MCF 10A (cell line): ENCODE measurements around the gene ZNF728. TPM values are rescaled to one million over a fixed set of nuclear protein-coding genes. Genes with fewer than 3 reads are reported as not detected.
"Not testable (repeated sequence)": the region's sequence is repeated elsewhere in the genome, so short reads cannot be mapped to it uniquely, and the experiment has no call there.

ENCODE experiments used
- BruUV-seq: library from RNA; stranded (reverse); fragments of 400-500 nt; replicated peaks from 2 replicates; lab custom pipeline; 2021; lab: Mats Ljungman, UMichigan
- CTCF ChIA-PET: fragments of 300-600 bp; sonication (Branson Sonifier 250); formaldehyde crosslinking; extraction: SDS; loops from one replicate; lab custom pipeline; 2021; ENCODE audit warnings: antibody characterized with exemption, inconsistent platforms; lab: Yijun Ruan, JAX
- POLR2A ChIA-PET: fragments of 300-600, 350-650 bp; sonication (Branson Sonifier 250); formaldehyde crosslinking; extraction: SDS; loops from one replicate; lab custom pipeline; 2020; ENCODE audit warnings: antibody characterized with exemption, inconsistent platforms; lab: Yijun Ruan, JAX
- DNase-seq: peaks from one replicate; pipeline ENCODE4 v3.0.0-alpha.2; 2018; ENCODE audit not compliant: unreplicated experiment
- H3K27ac Mint-ChIP-seq: one replicate; pipeline ENCODE4 v1.8.0; 2022; ENCODE audit warnings: mild to moderate bottlenecking, low read depth, mixed read lengths; ENCODE audit not compliant: unreplicated experiment
- H3K27me3 Mint-ChIP-seq: one replicate; pipeline ENCODE4 v1.8.0; 2022; ENCODE audit warnings: mixed read lengths; ENCODE audit not compliant: insufficient read depth, unreplicated experiment
- H3K36me3 Mint-ChIP-seq: one replicate; pipeline ENCODE4 v1.8.0; 2022; ENCODE audit warnings: mild to moderate bottlenecking, moderate library complexity, mixed read lengths; ENCODE audit not compliant: insufficient read depth, unreplicated experiment
- H3K4me1 Mint-ChIP-seq: one replicate; pipeline ENCODE4 v1.8.0; 2022; ENCODE audit warnings: mixed read lengths; ENCODE audit not compliant: insufficient read depth, unreplicated experiment
- H3K4me3 Mint-ChIP-seq: one replicate; pipeline ENCODE4 v1.8.0; 2022; ENCODE audit warnings: mild to moderate bottlenecking, moderate library complexity, mixed read lengths; ENCODE audit not compliant: unreplicated experiment
- H3K9me3 Mint-ChIP-seq: one replicate; pipeline ENCODE4 v1.8.0; 2022; ENCODE audit warnings: mixed read lengths; ENCODE audit not compliant: unreplicated experiment
- intact Hi-C: fragments of 100-400 bp; cut with micrococcal nuclease; formaldehyde crosslinking; loops from 2 replicates; pipeline ENCODE4 v1.14.1; 2022
- total RNA-seq: library from RNA; stranded (reverse); gene quantifications from 2 replicates; pipeline ENCODE4 v1.2.3, GENCODE V29; 2022
- TF ChIP-seq, protein P1 (sequence below): fragments of 200-600 bp; IDR thresholded peaks from one replicate; pipeline ENCODE4 v1.8.0; 2022; ENCODE audit warnings: antibody characterized with exemption, mild to moderate bottlenecking; ENCODE audit not compliant: unreplicated experiment

The ZNF728 gene
- total RNA-seq, 1 experiment from 2014 or later = not detected

DNA sequence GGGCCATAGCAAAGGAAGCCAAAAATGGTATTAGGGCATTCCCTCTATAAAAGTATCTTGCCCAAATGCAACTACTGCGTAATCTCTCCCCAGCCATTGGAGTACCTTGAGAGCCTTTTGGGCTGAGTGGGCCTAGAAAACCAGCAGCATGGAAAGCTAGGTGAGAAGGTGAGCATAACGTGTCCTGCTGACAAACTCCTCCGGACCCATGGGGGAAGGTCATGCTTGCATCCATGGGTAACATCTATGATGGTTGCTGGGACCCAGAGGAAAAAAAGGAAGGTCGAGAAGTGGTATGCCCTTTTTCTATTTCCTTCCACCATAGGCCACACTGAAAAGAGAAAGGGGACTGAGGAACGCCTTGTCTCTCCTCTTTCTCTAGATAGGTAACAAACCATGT lies 57.4 kb downstream of the ZNF728 start:
- no peaks in the 10 kb centered on the region for H3K27me3 Mint-ChIP-seq
- intact Hi-C loops = no loop called here
- BruUV-seq = no TSS peak
- H3K4me1 Mint-ChIP-seq = no peaks in the 10 kb centered on the region
- peak; percentile 38 for DNase-seq
- POLR2A ChIA-PET = no interaction called here
- H3K36me3 Mint-ChIP-seq = no peaks in the 10 kb centered on the region
- H3K9me3 Mint-ChIP-seq = peaks cover 12% of the 10 kb centered on the region
- no peak overlapping the region for H3K4me3 Mint-ChIP-seq
- CTCF ChIA-PET = interaction anchor here (0.6 kb wide), 1 partner anchor 45 kb away, joined by 3 read pairs; no protein-coding TSS in a partner anchor
- TF ChIP-seq, protein P1, sequence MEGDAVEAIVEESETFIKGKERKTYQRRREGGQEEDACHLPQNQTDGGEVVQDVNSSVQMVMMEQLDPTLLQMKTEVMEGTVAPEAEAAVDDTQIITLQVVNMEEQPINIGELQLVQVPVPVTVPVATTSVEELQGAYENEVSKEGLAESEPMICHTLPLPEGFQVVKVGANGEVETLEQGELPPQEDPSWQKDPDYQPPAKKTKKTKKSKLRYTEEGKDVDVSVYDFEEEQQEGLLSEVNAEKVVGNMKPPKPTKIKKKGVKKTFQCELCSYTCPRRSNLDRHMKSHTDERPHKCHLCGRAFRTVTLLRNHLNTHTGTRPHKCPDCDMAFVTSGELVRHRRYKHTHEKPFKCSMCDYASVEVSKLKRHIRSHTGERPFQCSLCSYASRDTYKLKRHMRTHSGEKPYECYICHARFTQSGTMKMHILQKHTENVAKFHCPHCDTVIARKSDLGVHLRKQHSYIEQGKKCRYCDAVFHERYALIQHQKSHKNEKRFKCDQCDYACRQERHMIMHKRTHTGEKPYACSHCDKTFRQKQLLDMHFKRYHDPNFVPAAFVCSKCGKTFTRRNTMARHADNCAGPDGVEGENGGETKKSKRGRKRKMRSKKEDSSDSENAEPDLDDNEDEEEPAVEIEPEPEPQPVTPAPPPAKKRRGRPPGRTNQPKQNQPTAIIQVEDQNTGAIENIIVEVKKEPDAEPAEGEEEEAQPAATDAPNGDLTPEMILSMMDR = no peak
- H3K27ac Mint-ChIP-seq = no peak overlapping the region

DNA sequence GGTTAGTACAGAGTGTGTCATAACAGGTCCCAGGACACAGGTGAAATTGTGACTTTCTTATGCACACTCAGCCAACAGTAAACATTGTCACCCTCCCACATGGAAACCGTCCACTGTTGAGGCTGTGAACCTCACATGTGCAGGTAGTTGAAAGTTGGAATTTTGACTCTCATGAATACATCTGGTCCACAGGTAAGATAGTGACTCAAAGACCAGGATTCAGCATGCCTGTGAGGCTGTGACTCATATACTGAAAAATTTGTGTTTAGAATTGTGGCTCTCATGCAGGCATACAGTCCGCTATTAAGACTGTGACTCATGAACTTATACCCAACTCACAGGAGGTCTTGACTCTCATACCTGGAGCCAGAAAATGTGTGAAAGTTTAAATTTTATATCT lies 67.8 kb downstream of the ZNF728 start:
- Mint-ChIP-seq H3K27me3 (no peaks in the 10 kb centered on the region), H3K4me1 (no peaks in the 10 kb centered on the region), H3K27ac (no peak overlapping the region), H3K4me3 (no peak overlapping the region), H3K36me3 (no peaks in the 10 kb centered on the region), H3K9me3 (no peaks in the 10 kb centered on the region)
- CTCF ChIA-PET = no interaction called here
- intact Hi-C loops = no loop called here
- TF ChIP-seq, protein P1 = no peak
- BruUV-seq = no TSS peak
- DNase-seq = no peak
- POLR2A ChIA-PET = no interaction called here

DNA sequence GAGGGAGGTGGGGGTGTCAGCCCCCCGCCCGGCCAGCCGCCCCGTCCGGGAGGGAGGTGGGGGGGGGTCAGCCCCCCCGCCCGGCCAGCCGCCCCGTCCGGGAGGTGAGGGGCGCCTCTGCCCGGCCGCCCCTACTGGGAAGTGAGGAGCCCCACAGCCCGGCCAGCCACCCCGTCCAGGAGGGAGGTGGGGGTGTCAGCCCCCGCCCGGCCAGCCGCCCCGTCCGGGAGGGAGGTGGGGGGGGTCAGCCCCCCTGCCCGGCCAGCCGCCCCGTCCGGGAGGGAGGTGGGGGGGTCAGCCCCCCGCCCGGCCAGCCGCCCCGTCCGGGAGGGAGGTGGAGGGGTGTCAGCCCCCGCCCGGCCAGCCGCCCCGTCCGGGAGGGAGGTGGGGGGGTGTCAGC lies 75.4 kb downstream of the ZNF728 start:
- DNase-seq, H3K27ac Mint-ChIP-seq, H3K9me3 Mint-ChIP-seq, POLR2A ChIA-PET, intact Hi-C loops, BruUV-seq, H3K4me1 Mint-ChIP-seq, H3K4me3 Mint-ChIP-seq, H3K27me3 Mint-ChIP-seq, H3K36me3 Mint-ChIP-seq, CTCF ChIA-PET: not testable (repeated sequence)

DNA sequence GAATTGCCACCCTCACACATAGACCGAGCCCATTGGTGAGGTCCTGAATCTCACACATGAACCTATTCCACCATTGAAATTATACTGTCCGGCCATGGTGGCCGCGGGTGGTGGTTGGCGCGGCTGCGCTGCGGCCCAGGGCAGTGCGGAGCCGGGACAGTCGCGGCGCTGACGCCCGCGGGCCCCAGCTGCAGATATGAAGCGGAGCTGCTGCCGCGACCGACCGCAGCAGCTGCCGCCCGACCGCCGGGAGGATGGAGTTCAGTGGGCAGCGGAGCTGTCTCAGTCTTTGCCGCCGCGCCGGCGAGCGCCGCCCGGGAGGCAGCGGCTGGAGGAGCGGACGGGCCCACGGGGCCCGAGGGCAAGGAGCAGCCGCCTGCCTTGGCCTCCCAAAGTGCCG lies 77.8 kb downstream of the ZNF728 start:
- H3K27ac Mint-ChIP-seq, H3K4me1 Mint-ChIP-seq, intact Hi-C loops, CTCF ChIA-PET, H3K9me3 Mint-ChIP-seq, BruUV-seq, H3K27me3 Mint-ChIP-seq, DNase-seq, H3K36me3 Mint-ChIP-seq, POLR2A ChIA-PET, H3K4me3 Mint-ChIP-seq: not testable (repeated sequence)

Other genes with a start within 250 kb of the ZNF728 start
- gene ZNF99, start 219.0 kb downstream of the ZNF728 start, total RNA-seq = not detected in 2 replicates
- gene ZNF723, start 170.9 kb downstream of the ZNF728 start, total RNA-seq = not detected in 2 replicates
- not detected in 2 replicates for gene ZNF730, start 113.8 kb upstream of the ZNF728 start, total RNA-seq
- 5.3 and 6.9 TPM in 2 replicates for gene ZNF724, start 247.2 kb upstream of the ZNF728 start, total RNA-seq